A172 (cell line): ENCODE measurements around the gene KRTAP9-3. TPM values are rescaled to one million over a fixed set of nuclear protein-coding genes. Genes with fewer than 3 reads are reported as not detected.
"Not testable (repeated sequence)": the region's sequence is repeated elsewhere in the genome, so short reads cannot be mapped to it uniquely, and the experiment has no call there.

Source experiments
- DNase-seq: peaks from one replicate; pipeline ENCODE4 v3.0.0-alpha.2; 2015; ENCODE audit warnings: low spot score
- total RNA-seq: library from RNA; depleted of rRNA; stranded (reverse); fragments of >200 nt; shearing (Covaris generic); gene quantifications from 2 replicates; pipeline ENCODE4 v1.2.3, GENCODE V29; 2014; rRNA removed

Gene KRTAP9-3
- total RNA-seq, 1 experiment from 2014 or later: not detected

- DNase-seq: no peak
Observed at GRCh38 chr17:41251261-41251660, 19.0 kb downstream of the KRTAP9-3 start.

GRCh38 chr17:41254861-41255260 is 22.6 kb downstream of the KRTAP9-3 start:
- DNase-seq: no peak

GRCh38 chr17:41255381-41256290 is 23.4 kb downstream of the KRTAP9-3 start, which contains the start of gene KRTAP9-9:
Gene KRTAP9-9, plus strand, starts transcription at chr17:41255384.
- not testable (repeated sequence) for DNase-seq

GRCh38 chr17:41256291-41256685 is 24.0 kb downstream of the KRTAP9-3 start:
- no peak for DNase-seq

GRCh38 chr17:41258406-41258805 is 26.2 kb downstream of the KRTAP9-3 start:
- DNase-seq: no peak

- no peak for DNase-seq
Observed at GRCh38 chr17:41263212-41263611, 31.0 kb downstream of the KRTAP9-3 start.

GRCh38 chr17:41264599-41264998 is 32.4 kb downstream of the KRTAP9-3 start:
- DNase-seq: no peak

GRCh38 chr17:41265078-41265477 is 32.8 kb downstream of the KRTAP9-3 start, which contains the start of gene KRTAP9-6:
Gene KRTAP9-6, plus strand, starts transcription at chr17:41265378. Its CDS starts 0 bp downstream, at chr17:41265378.
- no peak for DNase-seq

- no peak for DNase-seq
Observed at GRCh38 chr17:41267711-41268110, 35.5 kb downstream of the KRTAP9-3 start.

GRCh38 chr17:41271323-41271722 is 39.1 kb downstream of the KRTAP9-3 start:
- DNase-seq: not testable (repeated sequence)

- DNase-seq: no peak
Observed at GRCh38 chr17:41271858-41272257, 39.6 kb downstream of the KRTAP9-3 start.

- not testable (repeated sequence) for DNase-seq
Observed at GRCh38 chr17:41275648-41276190, 43.5 kb downstream of the KRTAP9-3 start, which contains the start of gene KRTAP9-7. Gene KRTAP9-7, plus strand, starts transcription at chr17:41275698. Its CDS starts 0 bp downstream, at chr17:41275698.

GRCh38 chr17:41278176-41278955 is 46.1 kb downstream of the KRTAP9-3 start:
- DNase-seq: no peak

Other genes with a start within 250 kb of the KRTAP9-3 start
- not detected in 2 replicates for gene KRT40, start 248.1 kb upstream of the KRTAP9-3 start, total RNA-seq
- not detected in 2 replicates for gene KRTAP3-3, start 238.3 kb upstream of the KRTAP9-3 start, total RNA-seq
- not detected in 2 replicates for gene KRTAP3-2, start 232.5 kb upstream of the KRTAP9-3 start, total RNA-seq
- gene KRTAP3-1, start 223.3 kb upstream of the KRTAP9-3 start, total RNA-seq: not detected in 2 replicates
- gene KRTAP1-5, start 205.2 kb upstream of the KRTAP9-3 start, total RNA-seq: not detected in 2 replicates
- gene KRTAP1-4, start 202.3 kb upstream of the KRTAP9-3 start, total RNA-seq: not detected in 2 replicates
- gene KRTAP1-3, start 197.6 kb upstream of the KRTAP9-3 start, total RNA-seq: not detected in 2 replicates
- gene KRTAP1-1, start 191.0 kb upstream of the KRTAP9-3 start, total RNA-seq: not detected in 2 replicates
- not detected in 2 replicates for gene KRTAP2-1, start 185.1 kb upstream of the KRTAP9-3 start, total RNA-seq
- not detected in 2 replicates for gene KRTAP2-2, start 177.2 kb upstream of the KRTAP9-3 start, total RNA-seq
- 0.69 and 1.00 TPM in 2 replicates for gene KRTAP2-3, start 172.3 kb upstream of the KRTAP9-3 start, total RNA-seq
- not detected in 2 replicates for gene KRTAP2-4, start 166.6 kb upstream of the KRTAP9-3 start, total RNA-seq
- gene KRTAP4-7, start 148.3 kb upstream of the KRTAP9-3 start, total RNA-seq: not detected in 2 replicates
- gene KRTAP4-8, start 134.3 kb upstream of the KRTAP9-3 start, total RNA-seq: not detected in 2 replicates
- not detected in 2 replicates for gene KRTAP4-16, start 130.2 kb upstream of the KRTAP9-3 start, total RNA-seq
- 0.22 TPM in 1 of 2 replicates, not detected in the other for gene KRTAP4-9, start 127.1 kb upstream of the KRTAP9-3 start, total RNA-seq
- not detected in 2 replicates for gene KRTAP4-11, start 114.1 kb upstream of the KRTAP9-3 start, total RNA-seq
- not detected in 2 replicates for gene KRTAP4-12, start 108.3 kb upstream of the KRTAP9-3 start, total RNA-seq
- not detected in 2 replicates for gene KRTAP4-6, start 91.9 kb upstream of the KRTAP9-3 start, total RNA-seq
- gene KRTAP4-5, start 82.6 kb upstream of the KRTAP9-3 start, total RNA-seq: not detected in 2 replicates
- not detected in 2 replicates for gene KRTAP4-4, start 71.7 kb upstream of the KRTAP9-3 start, total RNA-seq
- not detected in 2 replicates for gene KRTAP4-3, start 64.2 kb upstream of the KRTAP9-3 start, total RNA-seq
- not detected in 2 replicates for gene KRTAP4-2, start 54.2 kb upstream of the KRTAP9-3 start, total RNA-seq
- gene KRTAP4-1, start 47.5 kb upstream of the KRTAP9-3 start, total RNA-seq: 0.26 TPM in 1 of 2 replicates, not detected in the other
- not detected in 2 replicates for gene KRTAP9-1, start 42.6 kb upstream of the KRTAP9-3 start, total RNA-seq
- not detected in 2 replicates for gene KRTAP9-2, start 5.8 kb upstream of the KRTAP9-3 start, total RNA-seq
- gene KRTAP9-8, start 5.5 kb downstream of the KRTAP9-3 start, total RNA-seq: not detected in 2 replicates
- not detected in 2 replicates for gene KRTAP9-4, start 17.2 kb downstream of the KRTAP9-3 start, total RNA-seq
- not detected in 2 replicates for gene KRTAP9-9, start 22.9 kb downstream of the KRTAP9-3 start, total RNA-seq
- gene KRTAP9-6, start 32.9 kb downstream of the KRTAP9-3 start, total RNA-seq: not detected in 2 replicates
- not detected in 2 replicates for gene KRTAP9-7, start 43.2 kb downstream of the KRTAP9-3 start, total RNA-seq
- gene KRTAP29-1, start 70.4 kb downstream of the KRTAP9-3 start, total RNA-seq: 0.16 TPM in 1 of 2 replicates, not detected in the other
- gene KRTAP16-1, start 76.9 kb downstream of the KRTAP9-3 start, total RNA-seq: not detected in 2 replicates
- gene KRTAP17-1, start 83.3 kb downstream of the KRTAP9-3 start, total RNA-seq: not detected in 2 replicates
- gene KRT33A, start 118.4 kb downstream of the KRTAP9-3 start, total RNA-seq: not detected in 2 replicates
- gene KRT33B, start 137.4 kb downstream of the KRTAP9-3 start, total RNA-seq: not detected in 2 replicates
- 0.31 and 1.1 TPM in 2 replicates for gene KRT34, start 149.9 kb downstream of the KRTAP9-3 start, total RNA-seq
- gene KRT31, start 165.2 kb downstream of the KRTAP9-3 start, total RNA-seq: not detected in 2 replicates
- not detected in 2 replicates for gene KRT37, start 192.1 kb downstream of the KRTAP9-3 start, total RNA-seq
- gene KRT38, start 208.5 kb downstream of the KRTAP9-3 start, total RNA-seq: not detected in 2 replicates
- gene KRT32, start 234.9 kb downstream of the KRTAP9-3 start, total RNA-seq: 0.12 TPM in 1 of 2 replicates, not detected in the other
- not detected in 2 replicates for gene KRT35, start 248.7 kb downstream of the KRTAP9-3 start, total RNA-seq